SU-DHL-6 (cell line): ENCODE data around the gene ASTN1.

Experiments
- H2AFZ ChIP-seq: fragments of 200-600 bp; sonication (generic); 2 replicates; pipeline ENCODE4 v1.6.1; 2014; ENCODE audit warnings: low read depth, mild to moderate bottlenecking, moderate library complexity, mixed read lengths, antibody characterized with exemption, low read length; ENCODE audit not compliant: severe bottlenecking
- H3F3A ChIP-seq: fragments of 200-600 bp; shearing (Covaris generic); 2 replicates; pipeline ENCODE4 v1.6.0; 2016; ENCODE audit warnings: antibody characterized with exemption, mild to moderate bottlenecking; ENCODE audit not compliant: insufficient read depth
- H3K27ac ChIP-seq: fragments of 200-600 bp; sonication (generic); 2 replicates; pipeline ENCODE4 v1.5.1; 2016; ENCODE audit warnings: low read depth, mild to moderate bottlenecking, low read length, moderate library complexity, mixed read lengths
- H3K27me3 ChIP-seq: fragments of 200-600 bp; sonication (generic), shearing (Covaris generic); 2 replicates; pipeline ENCODE4 v1.6.0; 2014; ENCODE audit warnings: mild to moderate bottlenecking, low read length
- H3K36me3 ChIP-seq: fragments of 200-600 bp; sonication (generic); 2 replicates; pipeline ENCODE4 v1.6.1; 2014; ENCODE audit warnings: mild to moderate bottlenecking, low read length, mixed read lengths
- H3K4me2 ChIP-seq: fragments of 300-600, 200-600 bp; shearing (Covaris generic), sonication (generic); 2 replicates; pipeline ENCODE4 v1.6.0; 2014; ENCODE audit warnings: low read length, low read depth, mild to moderate bottlenecking; ENCODE audit not compliant: poor library complexity, severe bottlenecking
- H3K4me3 ChIP-seq: fragments of 200-600 bp; sonication (generic); 2 replicates; pipeline ENCODE4 v1.5.1; 2014; ENCODE audit warnings: antibody characterized with exemption, low read length, mild to moderate bottlenecking, mixed read lengths; ENCODE audit not compliant: insufficient read depth, poor library complexity, severe bottlenecking
- H3K79me2 ChIP-seq: fragments of 200-600 bp; sonication (generic); 2 replicates; pipeline ENCODE4 v1.6.1; 2014; ENCODE audit warnings: mild to moderate bottlenecking, low read length, moderate library complexity; ENCODE audit not compliant: insufficient read depth
- H3K9ac ChIP-seq: fragments of 200-600 bp; sonication (generic); 2 replicates; pipeline ENCODE4 v1.7.0; 2014; ENCODE audit warnings: mild to moderate bottlenecking, low read length
- H3K9me2 ChIP-seq: fragments of 200-600 bp; sonication (generic); replicated peaks from 2 replicates; pipeline ENCODE4 v1.6.1; 2014; ENCODE audit warnings: low read length; ENCODE audit not compliant: insufficient read depth
- H3K9me3 ChIP-seq: fragments of 200-600 bp; sonication (generic); 2 replicates; pipeline ENCODE4 v1.6.1; 2014; ENCODE audit warnings: low read length, mixed read lengths; ENCODE audit not compliant: insufficient read depth
- H4K20me1 ChIP-seq: fragments of 200-600 bp; sonication (generic); 2 replicates; pipeline ENCODE4 v1.6.1; 2014; ENCODE audit warnings: low read depth, mild to moderate bottlenecking, antibody characterized with exemption, low read length, moderate library complexity, mixed read lengths
- CTCF ChIP-seq: fragments of 200-600 bp; sonication (generic); IDR thresholded peaks from one replicate; pipeline ENCODE4 v1.5.1; 2017; ENCODE audit warnings: antibody characterized with exemption, mild to moderate bottlenecking, low read length, moderate library complexity; ENCODE audit not compliant: insufficient read depth, poor library complexity, severe bottlenecking
- EZH2phosphoT487 ChIP-seq: fragments of 200-600 bp; sonication (generic), shearing (Covaris generic); conservative IDR thresholded peaks from 2 replicates; pipeline ENCODE4 v1.6.1; 2018; ENCODE audit warnings: mild to moderate bottlenecking, antibody characterized with exemption, low read length, moderate library complexity, mixed read lengths

ASTN1 gene

GRCh38 chr1:176934370-176934769 is 230.1 kb downstream of the ASTN1 start:
- Histone ChIP-seq H3K36me3 (no peaks in the 10 kb centered on the region), H3K9me3 (no peaks in the 10 kb centered on the region), H2AFZ (no peak overlapping the region), H3F3A (no peaks in the 10 kb centered on the region), H4K20me1 (no peaks in the 10 kb centered on the region), H3K27ac (no peak overlapping the region), H3K9ac (no peak overlapping the region), H3K27me3 (no peaks in the 10 kb centered on the region), H3K79me2 (no peaks in the 10 kb centered on the region), H3K4me2 (no peak overlapping the region), H3K4me3 (no peak overlapping the region), H3K9me2 (no peaks in the 10 kb centered on the region)
- TF ChIP-seq EZH2phosphoT487 (no peak), CTCF (no peak)

GRCh38 chr1:176932114-176933104 is 232.1 kb downstream of the ASTN1 start:
- TF ChIP-seq CTCF (no peak), EZH2phosphoT487 (no peak)
- no peaks in the 10 kb centered on the region for H4K20me1 ChIP-seq
- no peaks in the 10 kb centered on the region for H3K36me3 ChIP-seq

GRCh38 chr1:176931526-176931925 is 233.0 kb downstream of the ASTN1 start:
- no peaks in the 10 kb centered on the region for H3K9me2 ChIP-seq

More at GRCh38 chr1:176932114-176933104, 232.1 kb downstream of the ASTN1 start:
- no peaks in the 10 kb centered on the region for H3K9me3 ChIP-seq
- no peak overlapping the region for H3K27ac ChIP-seq
- no peaks in the 10 kb centered on the region for H3F3A ChIP-seq
- H3K4me2 ChIP-seq: no peak overlapping the region
- H3K79me2 ChIP-seq: no peaks in the 10 kb centered on the region
- H3K9me2 ChIP-seq: no peaks in the 10 kb centered on the region
- H3K4me3 ChIP-seq: no peak overlapping the region
- H3K27me3 ChIP-seq: no peaks in the 10 kb centered on the region
- no peak overlapping the region for H2AFZ ChIP-seq
- no peak overlapping the region for H3K9ac ChIP-seq

More at GRCh38 chr1:176931526-176931925, 233.0 kb downstream of the ASTN1 start:
- Histone ChIP-seq H3F3A (no peaks in the 10 kb centered on the region), H3K27me3 (no peaks in the 10 kb centered on the region), H4K20me1 (no peaks in the 10 kb centered on the region), H3K79me2 (no peaks in the 10 kb centered on the region), H3K4me2 (no peak overlapping the region), H2AFZ (no peak overlapping the region), H3K36me3 (no peaks in the 10 kb centered on the region), H3K27ac (no peak overlapping the region), H3K4me3 (no peak overlapping the region), H3K9me3 (no peaks in the 10 kb centered on the region), H3K9ac (no peak overlapping the region)
- no peak for TF ChIP-seq EZH2phosphoT487
